Right cardiac atrium (tissue), 5 donors: ENCODE measurements around the gene ZNF862. TPM values are rescaled to one million over a fixed set of nuclear protein-coding genes. Genes with fewer than 3 reads are reported as not detected.

Experiments
- ATAC-seq, 2 donors: fragments of 200-7000 bp; cut with Tn5 transposase; one replicate each; pipeline versions ENCODE4 v1.8.0 to v1.9.1; 2020; ENCODE audit warnings: moderate library complexity in 2 of 2, mild to moderate bottlenecking in 1 of 2
- DNase-seq, 3 donors: peaks; one replicate each; pipeline ENCODE4 v3.0.0-alpha.2; 2020
- H3K27ac ChIP-seq: one replicate; pipeline ENCODE4 v1.5.1; 2013; ENCODE audit warnings: mild to moderate bottlenecking, low read length, control low read depth, moderate library complexity
- H3K27me3 ChIP-seq: one replicate; pipeline ENCODE4 v1.6.1; 2013; ENCODE audit not compliant: control insufficient read depth, insufficient read depth
- H3K4me1 ChIP-seq: one replicate; pipeline ENCODE4 v1.6.1; 2013; ENCODE audit warnings: low read length; ENCODE audit not compliant: control insufficient read depth, insufficient read depth
- H3K4me3 ChIP-seq: one replicate; pipeline ENCODE4 v1.5.1; 2013; ENCODE audit warnings: low read length, control low read depth
- H3K9me3 ChIP-seq: one replicate; pipeline ENCODE4 v1.6.1; 2013; ENCODE audit warnings: low read length; ENCODE audit not compliant: control insufficient read depth
- WGBS: extraction: QIAGEN DNeasy Blood & Tissue Kit; methylation state at CpG from one replicate; pipeline ENCODE4 v1.1.7; 2013; 5-methylcytosine and 5-hydroxymethylcytosine counted together
- intact Hi-C, 4 donors: fragments of 100-400 bp; cut with DNase I; formaldehyde crosslinking; loops; one replicate each; pipeline versions ENCODE4 v1.11.0 to v1.14.0; 2022 to 2023
- polyA plus RNA-seq: library from polyadenylated mRNA; stranded (reverse); fragments of 200-250 nt; gene quantifications from one replicate; pipeline ENCODE4 v1.2.3, GENCODE V29; 2013
- total RNA-seq, 4 donors: library from RNA; stranded (reverse); fragmentation: NEBNext Ultra II Directional; extraction: Animal tissue kit (Norgen Biotek cat#: 25700); gene quantifications; one replicate each; pipeline ENCODE4 v1.2.1, GENCODE V29; 2021
- donor health status: healthy with polysubstance abuse.
- donor health status: DM: no; HTN: yes; CAD: no.
- donor health status: DM: no; HTN: no; CAD: no.
- donor health status: DM: no; HTN: yes; CAD: no; lungs with severe emphysema.
- donor health status: DM: yes; HTN: yes; CAD: no.

ZNF862 gene
- total and polyA plus RNA-seq, 5 donors, result 7.8 to 15.9 (median 13.5) TPM

GRCh38 chr7:149819141-149819960 is 18.8 kb upstream of the ZNF862 start:
- H3K4me3 ChIP-seq, result no peak overlapping the region
- no peaks in the 10 kb centered on the region for H3K27me3 ChIP-seq
- H3K4me1 ChIP-seq, result no peaks in the 10 kb centered on the region
- H3K9me3 ChIP-seq, result no peaks in the 10 kb centered on the region
- WGBS, result 91% methylated on average over 28 of the region's 28 CpGs
- intact Hi-C loops, result no loop called here
- H3K27ac ChIP-seq, result no peak overlapping the region
- ATAC-seq (no peak), DNase-seq (peak in 2 of 3 donors; percentile 37 to 50)

- H3K9me3 ChIP-seq, result no peaks in the 10 kb centered on the region
- 84% methylated on average over 7 of the region's 7 CpGs for WGBS
- peak in 1 of 3 donors; percentile 6 for DNase-seq
- H3K27me3 ChIP-seq, result no peaks in the 10 kb centered on the region
- no peak for ATAC-seq
- H3K27ac ChIP-seq, result no peak overlapping the region
- H3K4me1 ChIP-seq, result no peaks in the 10 kb centered on the region
- intact Hi-C loops, result no loop called here
- no peak overlapping the region for H3K4me3 ChIP-seq
These were observed 18.2 kb upstream of the ZNF862 start for GRCh38 chr7:149819961-149820340.

- WGBS, result 88% methylated on average over 17 of the region's 17 CpGs
- no peaks in the 10 kb centered on the region for H3K9me3 ChIP-seq
- ATAC-seq, result no peak
- DNase-seq, result peak in 2 of 3 donors; percentile 24 to 54
- no peak overlapping the region for H3K4me3 ChIP-seq
- H3K27me3 ChIP-seq, result no peaks in the 10 kb centered on the region
- no peak overlapping the region for H3K27ac ChIP-seq
- H3K4me1 ChIP-seq, result no peaks in the 10 kb centered on the region
- intact Hi-C loops, result no loop called here
These were observed 17.5 kb upstream of the ZNF862 start for GRCh38 chr7:149820622-149821190.

- DNase-seq (peak in 2 of 3 donors; percentile 28 to 41), ATAC-seq (no peak)
- H3K27ac ChIP-seq, result no peak overlapping the region
- H3K9me3 ChIP-seq, result no peaks in the 10 kb centered on the region
- H3K4me3 ChIP-seq, result no peak overlapping the region
- no peaks in the 10 kb centered on the region for H3K27me3 ChIP-seq
- intact Hi-C loops, result no loop called here
- H3K4me1 ChIP-seq, result no peaks in the 10 kb centered on the region
- 84% methylated on average over 30 of the region's 30 CpGs for WGBS
These were observed 16.7 kb upstream of the ZNF862 start for GRCh38 chr7:149821191-149822148.

GRCh38 chr7:149822353-149822943 is 15.7 kb upstream of the ZNF862 start:
- no peak overlapping the region for H3K4me3 ChIP-seq
- H3K4me1 ChIP-seq, result no peaks in the 10 kb centered on the region
- 41% methylated on average over 22 of the region's 22 CpGs for WGBS
- H3K27me3 ChIP-seq, result no peaks in the 10 kb centered on the region
- intact Hi-C loops, result no loop called here
- H3K27ac ChIP-seq, result no peak overlapping the region
- ATAC-seq (no peak), DNase-seq (peak in 2 of 3 donors; percentile 32 to 46)
- H3K9me3 ChIP-seq, result no peaks in the 10 kb centered on the region

- intact Hi-C loops, result no loop called here
- DNase-seq (no peak), ATAC-seq (no peak)
- Histone ChIP-seq H3K4me1 (no peaks in the 10 kb centered on the region), H3K9me3 (no peaks in the 10 kb centered on the region), H3K27ac (no peak overlapping the region), H3K27me3 (no peaks in the 10 kb centered on the region), H3K4me3 (no peak overlapping the region)
- 94% methylated on average over 8 of the region's 8 CpGs for WGBS
These were observed 15.0 kb upstream of the ZNF862 start for GRCh38 chr7:149823191-149823630.

GRCh38 chr7:149823631-149824199 is 14.5 kb upstream of the ZNF862 start:
- Histone ChIP-seq H3K4me1 (no peaks in the 10 kb centered on the region), H3K9me3 (no peaks in the 10 kb centered on the region), H3K4me3 (no peak overlapping the region), H3K27ac (no peak overlapping the region), H3K27me3 (no peaks in the 10 kb centered on the region)
- ATAC-seq (no peak), DNase-seq (peak in 1 of 3 donors; percentile 30)
- intact Hi-C loops, result no loop called here
- WGBS, result 86% methylated on average over 8 of the region's 8 CpGs

GRCh38 chr7:149824301-149824741 is 13.9 kb upstream of the ZNF862 start:
- Histone ChIP-seq H3K9me3 (no peaks in the 10 kb centered on the region), H3K27ac (no peak overlapping the region), H3K4me1 (no peaks in the 10 kb centered on the region), H3K4me3 (no peak overlapping the region), H3K27me3 (no peaks in the 10 kb centered on the region)
- intact Hi-C loops, result no loop called here
- ATAC-seq (no peak), DNase-seq (peak in 2 of 3 donors; percentile 35 to 42)
- WGBS, result 95% methylated on average over 13 of the region's 13 CpGs

- no peak for ATAC-seq
- no peak overlapping the region for H3K27ac ChIP-seq
- no peaks in the 10 kb centered on the region for H3K4me1 ChIP-seq
- H3K9me3 ChIP-seq, result no peaks in the 10 kb centered on the region
- DNase-seq, result peak in 2 of 3 donors; percentile 22 to 32
- H3K4me3 ChIP-seq, result no peak overlapping the region
- WGBS, result 91% methylated on average over 19 of the region's 19 CpGs
- no peaks in the 10 kb centered on the region for H3K27me3 ChIP-seq
- intact Hi-C loops, result no loop called here
These were observed 13.2 kb upstream of the ZNF862 start for GRCh38 chr7:149824748-149825566.
